CD4-positive, alpha-beta T cell (primary cell): Measurements from ENCODE around the gene TRIM44. TPM values are rescaled to one million over a fixed set of nuclear protein-coding genes. Genes with fewer than 3 reads are reported as not detected.

ENCODE experiments used
- ATAC-seq: fragments of 200-7000 bp; cut with Tn5 transposase; one replicate; pipeline ENCODE4 v1.10.0; 2022; ENCODE audit warnings: mild to moderate bottlenecking; ENCODE audit not compliant: poor library complexity
- CTCF ChIA-PET: fragments of 350-600 bp; sonication (Branson Sonifier 250); formaldehyde crosslinking; loops from one replicate; lab custom pipeline; 2021; ENCODE audit warnings: antibody characterized with exemption, inconsistent platforms; lab: Charles Lee
- POLR2A ChIA-PET: fragments of 350-600 bp; sonication (Branson Sonifier 250); formaldehyde crosslinking; loops from one replicate; lab custom pipeline; 2021; ENCODE audit warnings: antibody characterized with exemption, inconsistent platforms; lab: Charles Lee
- DNase-seq, 14 experiments: peaks; one replicate each; pipeline ENCODE4 v3.0.0-alpha.2; 2013 to 2020; ENCODE audit warnings: mixed read lengths in 2 of 14
- H3K27ac ChIP-seq, 2 donors: one replicate each; pipeline versions ENCODE4 v1.5.1 to v1.7.0; 2013; ENCODE audit warnings: low read length in 2 of 2, low read depth in 1 of 2, mild to moderate bottlenecking in 1 of 2
- H3K27me3 ChIP-seq, 2 experiments: 1 replicate in 1 of 2; 2 replicates in 1 of 2; pipeline versions ENCODE4 v1.6.1 to v1.7.0; 2013; ENCODE audit warnings: low read length in 2 of 2, control low read depth in 1 of 2, mild to moderate bottlenecking in 1 of 2, moderate library complexity in 1 of 2; ENCODE audit not compliant: insufficient read depth in 2 of 2, control insufficient read depth in 1 of 2
- H3K36me3 ChIP-seq: one replicate; pipeline ENCODE4 v1.6.1; 2013; ENCODE audit warnings: low read length, control low read depth; ENCODE audit not compliant: insufficient read depth
- H3K4me1 ChIP-seq: one replicate; pipeline ENCODE4 v1.6.1; 2013; ENCODE audit warnings: low read length, control low read depth; ENCODE audit not compliant: insufficient read depth
- H3K4me3 ChIP-seq: one replicate; pipeline ENCODE4 v1.5.1; 2013; ENCODE audit warnings: mild to moderate bottlenecking, low read length, moderate library complexity
- H3K9me3 ChIP-seq, 2 experiments: 1 replicate in 1 of 2; 2 replicates in 1 of 2; pipeline versions ENCODE4 v1.6.1 to v1.7.0; 2013; ENCODE audit warnings: low read length in 2 of 2, mild to moderate bottlenecking in 2 of 2, control low read depth in 1 of 2, moderate library complexity in 1 of 2; ENCODE audit not compliant: control insufficient read depth in 1 of 2, insufficient read depth in 1 of 2
- H3K27ac Mint-ChIP-seq: one replicate; pipeline ENCODE4 v1.8.0; 2020; ENCODE audit warnings: mixed read lengths
- H3K27me3 Mint-ChIP-seq: one replicate; pipeline ENCODE4 v1.8.0; 2021; ENCODE audit warnings: mixed read lengths
- H3K36me3 Mint-ChIP-seq: one replicate; pipeline ENCODE4 v1.8.0; 2021; ENCODE audit warnings: low read depth, mixed read lengths
- H3K4me1 Mint-ChIP-seq: one replicate; pipeline ENCODE4 v1.8.0; 2021; ENCODE audit warnings: low read depth, mixed read lengths
- H3K4me3 Mint-ChIP-seq: one replicate; pipeline ENCODE4 v1.8.0; 2020; ENCODE audit warnings: mild to moderate bottlenecking, mixed read lengths
- H3K9me3 Mint-ChIP-seq: one replicate; pipeline ENCODE4 v1.8.0; 2020; ENCODE audit warnings: mixed read lengths
- CTCF ChIP-seq: fragments of 200-600 bp; IDR thresholded peaks from one replicate; pipeline ENCODE4 v1.8.0; 2022; ENCODE audit warnings: antibody characterized with exemption, mild to moderate bottlenecking
- intact Hi-C, 2 experiments: fragments of 100-400 bp; cut with DNase I in 1 of 2; cut with micrococcal nuclease in 1 of 2; formaldehyde crosslinking; loops; one replicate each; pipeline versions ENCODE4 v1.15.1 to v1.9.0; 2023 to 2025; cut with DNase I, micrococcal nuclease
- total RNA-seq, 174 experiments: library from RNA in 2 of 174; stranded (reverse) in 2 of 174; gene quantifications; one replicate each; pipeline ENCODE4 v1.2.3 and lab custom pipeline; 2021 to 2026

The TRIM44 gene
- total RNA-seq, 2 experiments from 2014 or later = 32.1 to 36.7 TPM

- peaks cover 44% of the 10 kb centered on the region for H3K27me3 Mint-ChIP-seq
- H3K27ac ChIP-seq = no peak overlapping the region
- TF ChIP-seq CTCF = no peak
- no peak overlapping the region for H3K4me3 ChIP-seq
- ChIA-PET CTCF (no interaction called here), POLR2A (no interaction called here)
- no peaks in the 10 kb centered on the region for H3K36me3 Mint-ChIP-seq
- H3K4me1 ChIP-seq = no peaks in the 10 kb centered on the region
- H3K27me3 ChIP-seq = peaks cover 0 to 3% of the 10 kb centered on the region in 2 experiments
- no peak overlapping the region for H3K27ac Mint-ChIP-seq
- no peaks in the 10 kb centered on the region for H3K9me3 Mint-ChIP-seq
- DNase-seq = no peak
- H3K9me3 ChIP-seq = no peaks in the 10 kb centered on the region
- ATAC-seq = no peak
- intact Hi-C loops = no loop called here
- no peaks in the 10 kb centered on the region for H3K36me3 ChIP-seq
- no peaks in the 10 kb centered on the region for H3K4me1 Mint-ChIP-seq
- no peak overlapping the region for H3K4me3 Mint-ChIP-seq
Measured at GRCh38 chr11:35641964-35642363, 20.6 kb upstream of the TRIM44 start.

- CTCF ChIA-PET = no interaction called here
- no peaks in the 10 kb centered on the region for H3K4me1 Mint-ChIP-seq
- peaks cover 66% of the 10 kb centered on the region for H3K27me3 Mint-ChIP-seq
- H3K36me3 Mint-ChIP-seq = no peaks in the 10 kb centered on the region
- DNase-seq (no peak), ATAC-seq (no peak)
- no peak overlapping the region for H3K27ac ChIP-seq
- no peak for TF ChIP-seq CTCF
- POLR2A ChIA-PET = no interaction called here
- H3K4me3 ChIP-seq = no peak overlapping the region
- no peaks in the 10 kb centered on the region for H3K9me3 ChIP-seq
- no peak overlapping the region for H3K4me3 Mint-ChIP-seq
- no peaks in the 10 kb centered on the region for H3K9me3 Mint-ChIP-seq
- H3K4me1 ChIP-seq = no peaks in the 10 kb centered on the region
- H3K27me3 ChIP-seq = peaks cover 5 to 6% of the 10 kb centered on the region in 2 experiments
- H3K36me3 ChIP-seq = no peaks in the 10 kb centered on the region
- intact Hi-C loops = no loop called here
- H3K27ac Mint-ChIP-seq = no peak overlapping the region
Measured at GRCh38 chr11:35647421-35648093, 15.0 kb upstream of the TRIM44 start.

GRCh38 chr11:35650006-35650405, 12.6 kb upstream of the TRIM44 start:
- H3K9me3 Mint-ChIP-seq = no peaks in the 10 kb centered on the region
- H3K36me3 ChIP-seq = no peaks in the 10 kb centered on the region
- no peaks in the 10 kb centered on the region for H3K36me3 Mint-ChIP-seq
- H3K27me3 Mint-ChIP-seq = peaks cover 80% of the 10 kb centered on the region
- H3K4me1 Mint-ChIP-seq = no peaks in the 10 kb centered on the region
- no peak overlapping the region for H3K27ac Mint-ChIP-seq
- no peak overlapping the region for H3K4me3 Mint-ChIP-seq
- no peaks in the 10 kb centered on the region for H3K9me3 ChIP-seq
- DNase-seq = no peak
- TF ChIP-seq CTCF = no peak
- intact Hi-C loops = no loop called here
- no peak overlapping the region for H3K4me3 ChIP-seq
- H3K4me1 ChIP-seq = no peaks in the 10 kb centered on the region
- ChIA-PET CTCF (no interaction called here), POLR2A (no interaction called here)
- H3K27ac ChIP-seq = no peak overlapping the region
- peaks cover 5 to 6% of the 10 kb centered on the region in 2 experiments for H3K27me3 ChIP-seq
- ATAC-seq = no peak
